Peyer's patch (tissue), 4 donors: Measurements from ENCODE around the gene SRPK3. TPM values are rescaled to one million over a fixed set of nuclear protein-coding genes. Genes with fewer than 3 reads are reported as not detected.

Source experiments
- DNase-seq, 3 donors: peaks; one replicate each; pipeline ENCODE4 v3.0.0-alpha.2; 2017 to 2019
- H3K27ac ChIP-seq, 4 donors: fragments of 200-600 bp; sonication (generic); one replicate each; pipeline ENCODE4 v1.5.1; 2016 to 2019
- H3K27me3 ChIP-seq, 2 donors: fragments of 200-600 bp; sonication (generic); one replicate each; pipeline ENCODE4 v1.5.1; 2019
- H3K36me3 ChIP-seq, 3 donors: fragments of 200-600 bp; sonication (generic); one replicate each; pipeline ENCODE4 v1.5.1; 2016 to 2019
- H3K4me1 ChIP-seq, 4 donors: fragments of 200-600 bp; sonication (generic); one replicate each; pipeline ENCODE4 v1.5.1; 2016 to 2019
- H3K4me3 ChIP-seq, 4 donors: fragments of 200-600 bp; sonication (generic); 1 replicate in 3 of 4; 2 replicates in 1 of 4; pipeline ENCODE4 v1.5.1; 2016 to 2019; ENCODE audit warnings: mild to moderate bottlenecking in 1 of 4
- H3K9me3 ChIP-seq, 4 donors: fragments of 200-600 bp; sonication (generic); one replicate each; pipeline ENCODE4 v1.5.1; 2016 to 2019; ENCODE audit warnings: mild to moderate bottlenecking in 1 of 4
- POLR2A ChIP-seq, 2 donors: fragments of 450-650 bp; IDR thresholded peaks; one replicate each; pipeline ENCODE4 v1.5.1; 2017; ENCODE audit warnings: antibody characterized with exemption in 2 of 2, mild to moderate bottlenecking in 2 of 2, moderate library complexity in 2 of 2
- total RNA-seq, 4 donors: library from RNA; depleted of rRNA; stranded (reverse); fragments of >200 nt; gene quantifications; one replicate each; pipeline ENCODE4 v1.1.0, GENCODE V29; 2016
- TF ChIP-seq, protein P1 (sequence below), 6 experiments: fragments of 450-650 bp in 4 of 6; fragments of 200-600 bp in 2 of 6; sonication (generic) in 1 of 6; IDR thresholded peaks; one replicate each; pipeline ENCODE4 v1.5.1; 2017 to 2019; ENCODE audit warnings: antibody characterized with exemption in 6 of 6, mild to moderate bottlenecking in 3 of 6, moderate library complexity in 1 of 6

The SRPK3 gene
- total RNA-seq, 4 donors from 2014 or later, result 1.7 TPM; not detected in 3

- Histone ChIP-seq H3K4me1 (no peaks in the 10 kb centered on the region), H3K27ac (no peak overlapping the region), H3K4me3 (no peak overlapping the region), H3K36me3 (no peaks in the 10 kb centered on the region), H3K9me3 (no peaks in the 10 kb centered on the region), H3K27me3 (no peaks in the 10 kb centered on the region)
- TF ChIP-seq, protein P1, sequence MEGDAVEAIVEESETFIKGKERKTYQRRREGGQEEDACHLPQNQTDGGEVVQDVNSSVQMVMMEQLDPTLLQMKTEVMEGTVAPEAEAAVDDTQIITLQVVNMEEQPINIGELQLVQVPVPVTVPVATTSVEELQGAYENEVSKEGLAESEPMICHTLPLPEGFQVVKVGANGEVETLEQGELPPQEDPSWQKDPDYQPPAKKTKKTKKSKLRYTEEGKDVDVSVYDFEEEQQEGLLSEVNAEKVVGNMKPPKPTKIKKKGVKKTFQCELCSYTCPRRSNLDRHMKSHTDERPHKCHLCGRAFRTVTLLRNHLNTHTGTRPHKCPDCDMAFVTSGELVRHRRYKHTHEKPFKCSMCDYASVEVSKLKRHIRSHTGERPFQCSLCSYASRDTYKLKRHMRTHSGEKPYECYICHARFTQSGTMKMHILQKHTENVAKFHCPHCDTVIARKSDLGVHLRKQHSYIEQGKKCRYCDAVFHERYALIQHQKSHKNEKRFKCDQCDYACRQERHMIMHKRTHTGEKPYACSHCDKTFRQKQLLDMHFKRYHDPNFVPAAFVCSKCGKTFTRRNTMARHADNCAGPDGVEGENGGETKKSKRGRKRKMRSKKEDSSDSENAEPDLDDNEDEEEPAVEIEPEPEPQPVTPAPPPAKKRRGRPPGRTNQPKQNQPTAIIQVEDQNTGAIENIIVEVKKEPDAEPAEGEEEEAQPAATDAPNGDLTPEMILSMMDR (IDR thresholded peaks at IDR 0.05), result no peak
- TF ChIP-seq POLR2A (IDR thresholded peaks at IDR 0.05), result no peak
- peak in 1 of 3 donors; percentile 27 for DNase-seq
These were observed 6.1 kb upstream of the SRPK3 start for GRCh38 chrX:153774576-153775292.

GRCh38 chrX:153775293-153776119 is 5.3 kb upstream of the SRPK3 start:
- peaks cover 0 to 5% (median 2%) of the 10 kb centered on the region in 4 donors for H3K4me1 ChIP-seq
- no peaks in the 10 kb centered on the region for H3K9me3 ChIP-seq
- no peak overlapping the region for H3K4me3 ChIP-seq
- H3K27me3 ChIP-seq, result no peaks in the 10 kb centered on the region
- no peaks in the 10 kb centered on the region for H3K36me3 ChIP-seq
- H3K27ac ChIP-seq, result no peak overlapping the region
- DNase-seq, result peak in 1 of 3 donors; percentile 12
- TF ChIP-seq POLR2A (IDR thresholded peaks at IDR 0.05), result no peak
- TF ChIP-seq, protein P1 (IDR thresholded peaks at IDR 0.05), result no peak

DNA sequence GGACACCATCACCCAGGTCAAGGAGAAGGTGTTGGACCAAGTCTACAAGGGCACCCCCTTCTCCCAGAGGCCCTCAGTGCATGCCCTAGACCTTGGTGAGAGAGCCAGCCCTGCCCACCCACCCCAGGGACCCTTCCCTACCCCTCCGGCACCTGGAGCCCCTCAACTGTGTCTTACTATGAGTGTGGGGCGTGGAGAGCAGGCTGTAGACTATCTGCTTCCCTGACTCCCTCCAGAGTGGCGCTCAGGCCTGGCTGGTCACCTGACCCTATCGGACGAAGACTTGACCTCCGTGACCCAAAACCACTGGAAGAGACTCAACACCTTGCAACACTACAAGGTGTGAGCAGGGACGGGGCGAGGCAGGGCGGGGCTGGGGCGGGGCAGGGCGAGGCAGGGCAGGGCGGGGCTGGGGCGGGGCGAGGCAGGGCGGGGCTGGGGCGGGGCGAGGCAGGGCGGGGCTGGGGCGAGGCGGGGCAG is 4.7 kb upstream of the SRPK3 start:
- Histone ChIP-seq H3K36me3 (no peaks in the 10 kb centered on the region), H3K27me3 (no peaks in the 10 kb centered on the region)
- no peak for DNase-seq

DNA sequence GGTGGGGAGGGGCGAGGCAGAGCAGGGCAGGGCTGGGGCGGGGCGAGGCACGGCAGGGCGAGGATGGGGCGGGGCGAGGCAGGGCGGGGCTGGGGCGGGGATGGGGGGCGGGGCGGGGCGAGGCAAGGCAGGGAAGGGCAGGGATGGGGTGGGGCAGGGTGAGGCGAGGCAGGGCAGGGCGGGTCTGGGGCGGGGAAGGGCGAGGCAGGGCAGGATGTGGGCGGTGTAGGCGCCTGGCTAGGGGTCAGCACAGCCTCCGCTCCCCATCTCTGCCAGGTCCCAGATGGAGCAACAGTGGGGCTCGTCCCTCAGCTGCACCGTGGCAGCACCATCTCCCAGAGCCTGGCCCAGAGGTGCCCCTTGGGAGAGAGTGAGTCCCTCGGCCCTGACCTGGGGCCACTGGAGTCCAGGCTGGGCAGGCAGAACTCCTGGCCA is 4.2 kb upstream of the SRPK3 start:
- H3K9me3 ChIP-seq, result no peaks in the 10 kb centered on the region
- H3K4me3 ChIP-seq, result no peak overlapping the region
- H3K36me3 ChIP-seq, result no peaks in the 10 kb centered on the region
- peaks cover 0 to 13% (median 5%) of the 10 kb centered on the region in 4 donors for H3K4me1 ChIP-seq
- H3K27ac ChIP-seq, result no peak overlapping the region
- no peaks in the 10 kb centered on the region for H3K27me3 ChIP-seq
- no peak for DNase-seq
- TF ChIP-seq, protein P1 (IDR thresholded peaks at IDR 0.05), result no peak
- no peak for TF ChIP-seq POLR2A (IDR thresholded peaks at IDR 0.05)

More for the DNA sequence above, 4.7 kb upstream of the SRPK3 start:
- Histone ChIP-seq H3K9me3 (no peaks in the 10 kb centered on the region), H3K4me1 (peaks cover 0 to 10% (median 5%) of the 10 kb centered on the region in 4 donors), H3K4me3 (no peak overlapping the region), H3K27ac (no peak overlapping the region)
- TF ChIP-seq, protein P1 (IDR thresholded peaks at IDR 0.05), result no peak
- no peak for TF ChIP-seq POLR2A (IDR thresholded peaks at IDR 0.05)

DNA sequence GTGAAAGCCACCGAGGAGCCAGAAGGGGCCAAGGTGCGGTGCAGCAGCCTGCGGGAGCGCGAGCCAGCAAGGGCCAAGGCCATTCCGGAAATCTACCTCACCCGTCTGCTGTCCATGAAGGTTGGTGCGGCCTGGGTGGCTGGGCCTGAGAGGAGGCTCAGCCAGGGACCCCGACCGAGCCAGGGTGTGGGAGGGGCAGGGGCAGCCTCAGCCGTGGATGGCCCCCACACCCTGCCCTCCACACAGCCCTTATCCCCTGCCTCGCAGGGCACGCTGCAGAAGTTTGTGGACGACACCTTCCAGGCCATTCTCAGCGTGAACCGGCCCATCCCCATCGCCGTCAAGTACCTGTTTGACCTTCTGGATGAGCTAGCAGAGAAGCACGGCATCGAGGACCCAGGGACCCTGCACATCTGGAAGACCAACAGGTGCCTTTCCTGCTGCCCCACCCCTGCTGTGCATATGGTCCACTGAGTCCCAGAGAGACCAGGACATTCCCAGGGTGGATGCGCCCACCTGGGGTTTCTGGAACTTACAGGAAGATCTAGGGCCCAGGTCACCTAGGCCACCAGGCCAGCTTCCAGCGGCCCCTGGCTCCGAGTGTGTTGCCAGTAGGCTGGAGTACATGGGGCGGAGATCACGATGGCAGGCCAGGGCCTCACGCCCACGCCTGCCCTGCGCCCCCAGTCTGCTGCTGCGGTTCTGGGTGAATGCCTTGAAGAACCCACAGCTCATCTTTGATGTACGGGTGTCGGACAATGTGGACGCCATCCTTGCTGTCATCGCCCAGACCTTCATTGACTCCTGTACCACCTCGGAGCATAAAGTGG is 3.4 kb upstream of the SRPK3 start:
- H3K4me3 ChIP-seq, result no peak overlapping the region
- no peaks in the 10 kb centered on the region for H3K9me3 ChIP-seq
- H3K4me1 ChIP-seq, result peaks cover 0 to 13% (median 5%) of the 10 kb centered on the region in 4 donors
- DNase-seq, result no peak
- TF ChIP-seq POLR2A (IDR thresholded peaks at IDR 0.05), result no peak
- TF ChIP-seq, protein P1 (IDR thresholded peaks at IDR 0.05), result no peak
- H3K27ac ChIP-seq, result no peak overlapping the region
- no peaks in the 10 kb centered on the region for H3K36me3 ChIP-seq
- no peaks in the 10 kb centered on the region for H3K27me3 ChIP-seq
